Measurements from ENCODE around the gene ALPP. TPM values are rescaled to one million over a fixed set of nuclear protein-coding genes. Genes with fewer than 3 reads are reported as not detected.
"Not testable (repeated sequence)": the region's sequence is repeated elsewhere in the genome, so short reads cannot be mapped to it uniquely, and the experiment has no call there.

The ALPP gene
- total RNA-seq, 4 donors from 2014 or later: 0.06 TPM; not detected in 3

GRCh38 chr2:232388324-232388891, 9.9 kb downstream of the ALPP start:
- no CpG with 5 or more reads among the region's 42 CpGs for WGBS
- no peaks in the 10 kb centered on the region for H3K36me3 ChIP-seq
- peaks cover 0 to 25% (median 20%) of the 10 kb centered on the region in 4 donors for H3K4me1 ChIP-seq
- no peak for DNase-seq (ENCODE audit: extremely low spot score)
- H3K4me3 ChIP-seq: peak overlapping the region in 1 of 4 donors; percentile 7
- H3K27me3 ChIP-seq: peaks cover 0 to 85% (median 27%) of the 10 kb centered on the region in 4 donors
- intact Hi-C loops (cut with DNase I): no loop called here
- H3K27ac ChIP-seq (replicated peaks in 1 of 4): no peak overlapping the region
- no peak for TF ChIP-seq EP300 (IDR thresholded peaks at IDR 0.05)
- no peak for TF ChIP-seq CTCF (IDR thresholded peaks at IDR 0.05)
- no peak for TF ChIP-seq POLR2A (IDR thresholded peaks at IDR 0.05; ENCODE audit: low read depth)
- H3K9me3 ChIP-seq: no peaks in the 10 kb centered on the region

DNA sequence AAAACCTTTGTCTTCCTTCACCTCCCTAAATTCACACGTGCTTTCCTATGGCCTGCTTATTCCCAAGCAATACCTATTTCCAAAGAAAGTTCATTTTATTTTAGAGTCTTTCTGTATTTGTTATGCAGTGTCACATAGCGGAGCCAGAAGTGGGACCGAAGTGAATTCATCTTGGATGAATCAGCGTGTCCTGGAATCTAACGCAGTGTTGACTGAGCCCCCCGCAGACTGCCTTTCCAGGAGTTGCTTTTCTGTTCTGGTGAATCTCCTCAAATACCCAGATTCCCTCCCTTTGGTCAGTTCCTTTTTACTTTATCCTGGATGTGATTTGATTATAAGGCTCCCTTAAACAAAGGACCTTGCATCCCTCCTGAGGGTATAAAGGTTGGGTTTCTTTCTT, 10.8 kb downstream of the ALPP start:
- no peak overlapping the region for H3K27ac ChIP-seq (replicated peaks in 1 of 4)
- intact Hi-C loops (cut with DNase I): no loop called here
- DNase-seq (ENCODE audit: extremely low spot score): no peak

GRCh38 chr2:232390661-232391060, 12.1 kb downstream of the ALPP start:
- Histone ChIP-seq H3K4me3 (no peak overlapping the region), H3K27me3 (peaks cover 0 to 77% (median 27%) of the 10 kb centered on the region in 4 donors), H3K4me1 (peaks cover 0 to 25% (median 20%) of the 10 kb centered on the region in 4 donors), H3K36me3 (no peaks in the 10 kb centered on the region), H3K9me3 (no peaks in the 10 kb centered on the region), H3K27ac (replicated peaks in 1 of 4) (no peak overlapping the region)
- no peak for TF ChIP-seq POLR2AphosphoS5 (IDR thresholded peaks at IDR 0.05)
- TF ChIP-seq CTCF (IDR thresholded peaks at IDR 0.05): no peak
- no peak for TF ChIP-seq EP300 (IDR thresholded peaks at IDR 0.05)
- no peak for TF ChIP-seq POLR2A (IDR thresholded peaks at IDR 0.05; ENCODE audit: low read depth)
- intact Hi-C loops (cut with DNase I): no loop called here
- 16% methylated on average over 3 of the region's 3 CpGs for WGBS
- DNase-seq (ENCODE audit: extremely low spot score): no peak

More for the DNA sequence above, 10.8 kb downstream of the ALPP start:
- Histone ChIP-seq H3K9me3 (no peaks in the 10 kb centered on the region), H3K4me3 (no peak overlapping the region), H3K27me3 (peaks cover 0 to 78% (median 27%) of the 10 kb centered on the region in 4 donors), H3K4me1 (peaks cover 0 to 25% (median 20%) of the 10 kb centered on the region in 4 donors), H3K36me3 (no peaks in the 10 kb centered on the region)
- WGBS: 53% methylated on average over 6 of the region's 6 CpGs
- no peak for TF ChIP-seq POLR2A (IDR thresholded peaks at IDR 0.05; ENCODE audit: low read depth)
- TF ChIP-seq EP300 (IDR thresholded peaks at IDR 0.05): no peak
- TF ChIP-seq CTCF (IDR thresholded peaks at IDR 0.05): no peak
- no peak for TF ChIP-seq POLR2AphosphoS5 (IDR thresholded peaks at IDR 0.05)

DNA sequence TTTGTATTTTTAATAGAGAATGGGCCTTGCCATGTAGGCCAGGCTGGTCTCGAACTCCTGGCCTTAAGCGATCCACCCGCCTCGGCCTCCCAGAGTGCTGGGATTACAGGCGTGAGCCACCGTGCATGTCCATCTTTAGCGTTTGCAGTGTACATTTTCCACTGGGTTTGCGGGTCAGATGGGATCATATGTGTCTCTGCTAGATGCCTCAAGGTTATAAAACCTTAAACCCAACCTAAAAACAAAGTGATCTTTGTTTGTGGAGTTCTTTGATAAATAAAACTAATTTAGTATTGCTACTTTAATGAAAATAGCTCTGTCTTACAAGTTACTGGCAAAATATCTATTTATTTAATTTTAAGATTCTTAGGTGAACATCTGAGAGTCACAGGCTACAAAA, 15.0 kb downstream of the ALPP start:
- Histone ChIP-seq H3K9me3 (no peaks in the 10 kb centered on the region), H3K36me3 (no peaks in the 10 kb centered on the region), H3K27ac (replicated peaks in 1 of 4) (no peak overlapping the region), H3K27me3 (peaks cover 0 to 51% (median 4%) of the 10 kb centered on the region in 4 donors), H3K4me1 (peaks cover 0 to 2% (median 0%) of the 10 kb centered on the region in 4 donors), H3K4me3 (no peak overlapping the region)
- 96% methylated on average over 8 of the region's 8 CpGs for WGBS
- DNase-seq (ENCODE audit: extremely low spot score): no peak
- intact Hi-C loops (cut with DNase I): no loop called here
- no peak for TF ChIP-seq EP300 (IDR thresholded peaks at IDR 0.05)
- TF ChIP-seq POLR2A (IDR thresholded peaks at IDR 0.05; ENCODE audit: low read depth): no peak
- TF ChIP-seq CTCF (IDR thresholded peaks at IDR 0.05): no peak
- TF ChIP-seq POLR2AphosphoS5 (IDR thresholded peaks at IDR 0.05): no peak

GRCh38 chr2:232394431-232394830, 15.9 kb downstream of the ALPP start:
- H3K4me1 ChIP-seq; intact Hi-C loops (cut with DNase I); H3K9me3 ChIP-seq; H3K27ac ChIP-seq (replicated peaks in 1 of 4); DNase-seq (ENCODE audit: extremely low spot score); H3K36me3 ChIP-seq; H3K4me3 ChIP-seq: not testable (repeated sequence)
- WGBS: 96% methylated on average over 7 of the region's 7 CpGs
- peaks cover 0 to 49% (median 0%) of the 10 kb centered on the region in 4 donors for H3K27me3 ChIP-seq

Measured in esophagus muscularis mucosa (tissue), 4 donors.